Activated T-cell treated with anti-CD3 and anti-CD28 coated beads for 48 hours (primary cell): ENCODE measurements around the gene CTNNA3.

ENCODE experiments used
- DNase-seq: peaks from one replicate; pipeline ENCODE4 v3.0.0-alpha.2; 2020; ENCODE audit warnings: low read depth

CTNNA3 gene

DNA sequence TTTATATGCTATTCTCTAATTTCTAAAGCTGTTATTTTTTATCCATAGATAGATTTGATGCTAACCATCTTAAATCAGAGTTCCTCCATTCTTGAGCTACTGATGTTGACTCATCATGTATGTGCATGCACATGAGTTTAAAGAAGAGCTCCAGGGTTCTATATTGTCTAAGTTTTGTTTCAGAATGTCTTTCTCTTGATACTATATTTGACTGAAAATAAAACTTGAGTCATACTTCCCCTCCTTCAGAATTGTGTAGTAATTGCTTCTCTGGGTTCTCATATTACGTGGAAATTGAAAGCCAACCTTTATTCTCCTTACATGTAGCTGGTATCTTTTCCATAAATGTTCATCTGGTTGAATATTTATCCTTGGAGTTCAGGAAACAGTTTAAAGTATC, 680.8 kb downstream of the CTNNA3 start:
- no peak for DNase-seq

DNA sequence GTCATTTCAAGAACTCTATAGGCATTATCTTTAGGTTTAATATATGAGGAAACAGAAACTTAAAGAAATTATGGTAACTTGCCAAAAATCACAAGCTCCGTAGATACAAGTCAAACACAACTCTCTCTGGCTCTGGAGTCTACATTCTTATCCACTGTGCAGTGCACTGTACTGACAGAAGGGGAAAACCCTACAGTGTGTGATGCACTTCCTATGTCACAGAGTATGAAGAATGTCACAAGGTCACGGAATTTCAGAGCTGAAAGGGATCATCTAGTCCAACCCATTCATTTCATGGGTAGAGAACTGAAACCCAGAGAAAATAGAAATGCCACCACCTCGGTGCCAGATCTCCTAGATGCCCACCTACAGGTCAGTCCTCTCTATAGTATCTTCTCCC, 684.0 kb downstream of the CTNNA3 start:
- DNase-seq, result no peak

DNA sequence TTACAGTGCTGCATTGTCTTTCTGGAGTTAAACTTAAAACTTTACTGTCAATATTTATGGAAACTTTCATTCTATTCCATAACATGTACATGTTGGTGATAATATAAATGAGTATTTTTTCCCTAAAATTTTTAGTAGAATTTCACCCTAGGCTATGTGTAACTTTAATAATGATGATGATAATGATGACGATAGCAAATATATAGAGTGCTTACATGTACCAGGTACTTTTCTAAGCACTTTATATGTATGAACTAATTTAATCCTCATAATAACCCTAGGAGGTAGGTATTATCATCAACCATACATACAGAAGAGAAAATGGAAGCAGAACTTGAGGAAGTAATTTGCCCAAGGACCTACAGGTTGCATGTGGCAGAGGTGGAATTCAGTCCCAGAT, 684.5 kb downstream of the CTNNA3 start:
- DNase-seq, result no peak

DNA sequence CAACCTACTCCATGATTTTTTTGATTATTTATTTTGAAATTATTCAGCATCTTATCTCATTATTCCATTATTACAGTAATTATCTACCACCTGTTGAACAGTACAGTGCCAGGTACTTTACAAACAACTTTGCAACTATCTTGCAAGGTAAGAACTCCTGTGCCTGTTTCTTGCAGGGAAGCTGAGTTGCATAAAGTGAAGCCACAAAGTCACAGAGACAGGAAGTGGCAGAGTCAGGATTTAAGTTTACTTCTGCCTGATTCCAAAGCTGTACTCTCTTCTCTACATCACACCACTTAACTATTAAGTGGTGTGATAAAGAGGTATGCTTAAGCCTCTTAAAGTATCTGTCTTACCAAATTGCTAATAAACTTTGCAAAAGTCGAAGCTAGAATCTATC, 690.0 kb downstream of the CTNNA3 start:
- no peak for DNase-seq

DNA sequence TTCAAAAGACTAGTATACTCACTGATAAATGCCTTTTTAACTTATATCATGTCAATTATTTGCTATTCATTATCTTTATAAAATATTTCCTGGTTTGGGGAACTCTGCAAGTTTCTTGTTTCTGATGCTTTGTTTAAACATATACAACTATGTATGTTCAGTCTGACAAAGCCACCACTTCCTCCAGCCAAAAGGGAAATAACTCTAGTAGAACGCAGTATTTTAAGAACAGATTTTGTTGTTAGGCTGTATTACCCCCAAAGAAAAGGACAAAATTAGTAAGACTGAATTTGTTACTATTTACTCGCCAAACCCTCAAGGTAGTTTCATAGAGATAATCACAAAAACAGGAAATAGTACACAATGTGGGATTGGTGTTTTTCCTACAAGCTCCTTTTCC, 691.3 kb downstream of the CTNNA3 start:
- DNase-seq, result no peak

- no peak for DNase-seq
These were observed 696.0 kb downstream of the CTNNA3 start for GRCh38 chr10:66999762-67000545.

DNA sequence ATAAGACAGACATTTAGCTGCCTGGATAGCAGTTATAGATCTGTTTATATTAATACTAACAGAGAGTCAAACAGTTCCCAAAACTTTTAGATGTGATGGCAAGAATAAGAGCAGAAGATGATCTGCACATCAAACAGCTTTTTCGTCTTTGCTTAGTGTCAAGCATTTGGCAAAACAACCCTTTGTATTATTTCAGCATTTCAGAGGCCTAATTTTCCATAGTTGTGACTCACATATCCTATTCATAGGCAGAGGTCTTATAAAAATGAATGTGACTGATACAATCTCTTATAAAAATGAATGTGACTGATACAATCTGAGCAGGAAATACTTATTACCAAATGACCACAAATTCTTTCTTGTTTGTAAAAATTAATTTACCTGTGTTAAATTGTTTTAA, 699.0 kb downstream of the CTNNA3 start:
- DNase-seq, result no peak

DNA sequence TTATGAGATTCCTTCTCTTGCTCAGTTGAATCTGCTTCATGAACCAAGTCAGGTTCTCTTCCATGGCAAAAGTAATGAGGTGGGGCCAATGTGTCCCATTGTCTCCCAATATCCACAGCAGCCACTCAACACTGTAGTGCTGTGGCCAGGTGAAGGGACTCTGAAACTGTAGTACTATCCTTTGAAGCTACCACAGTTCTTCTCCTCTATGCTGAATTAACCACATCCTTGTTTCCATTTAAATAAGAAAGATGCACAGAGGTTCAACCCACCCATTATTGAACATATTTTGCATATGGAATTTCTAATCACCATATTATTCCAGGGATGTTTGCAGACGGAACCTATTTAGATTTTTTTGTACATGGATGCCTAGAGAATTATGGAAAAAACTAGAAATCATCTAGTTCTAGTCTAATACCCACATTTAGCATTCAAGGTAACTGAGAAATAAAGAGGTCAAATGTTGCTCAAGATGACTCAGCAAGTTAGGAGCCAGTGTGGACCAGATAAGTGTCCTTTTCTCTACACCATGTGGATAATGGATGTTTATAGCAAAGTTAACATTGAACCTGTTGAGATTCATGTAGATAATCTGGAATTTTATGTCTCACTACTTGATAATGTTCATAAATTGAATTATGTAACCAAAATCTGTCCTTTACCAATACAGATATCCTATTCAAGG, 705.7 kb downstream of the CTNNA3 start:
- DNase-seq, result no peak

GRCh38 chr10:66983475-66983818, 712.5 kb downstream of the CTNNA3 start:
- DNase-seq, result no peak

DNA sequence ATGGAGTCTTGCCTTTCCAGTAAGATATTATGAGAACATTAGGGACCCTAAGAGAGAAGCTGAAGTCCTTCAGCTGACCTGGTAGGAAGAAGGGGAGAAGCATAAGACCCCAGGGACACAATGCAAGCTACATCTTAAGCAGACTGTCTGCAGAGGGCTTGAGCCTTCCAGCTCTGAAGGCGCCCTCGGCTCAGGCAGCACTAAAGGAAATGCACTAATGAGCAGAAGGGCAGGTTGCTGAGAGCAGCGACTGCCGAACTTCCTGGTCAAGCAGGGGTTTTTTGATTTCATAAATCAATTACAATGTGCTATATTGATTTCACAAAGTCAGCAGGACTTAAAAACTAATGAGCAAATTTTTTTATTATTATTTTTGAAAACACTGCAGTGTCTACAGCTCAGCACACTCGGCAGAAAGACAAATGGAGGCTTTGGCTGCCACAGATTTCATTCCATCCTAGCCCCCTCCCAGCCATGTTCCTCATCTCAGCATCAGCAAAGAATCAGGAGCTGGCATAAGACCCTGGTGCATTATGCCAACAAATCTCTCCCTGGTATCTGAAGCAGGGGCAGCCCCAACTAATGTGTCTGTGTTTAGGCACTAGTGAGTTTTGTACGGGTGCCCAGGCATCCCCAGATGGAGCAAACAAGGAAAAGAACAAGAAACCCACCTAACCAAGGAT, 713.1 kb downstream of the CTNNA3 start:
- DNase-seq, result no peak

- DNase-seq, result no peak
These were observed 714.0 kb downstream of the CTNNA3 start for GRCh38 chr10:66982053-66982420.

GRCh38 chr10:66981361-66982052, 714.5 kb downstream of the CTNNA3 start:
- no peak for DNase-seq

DNA sequence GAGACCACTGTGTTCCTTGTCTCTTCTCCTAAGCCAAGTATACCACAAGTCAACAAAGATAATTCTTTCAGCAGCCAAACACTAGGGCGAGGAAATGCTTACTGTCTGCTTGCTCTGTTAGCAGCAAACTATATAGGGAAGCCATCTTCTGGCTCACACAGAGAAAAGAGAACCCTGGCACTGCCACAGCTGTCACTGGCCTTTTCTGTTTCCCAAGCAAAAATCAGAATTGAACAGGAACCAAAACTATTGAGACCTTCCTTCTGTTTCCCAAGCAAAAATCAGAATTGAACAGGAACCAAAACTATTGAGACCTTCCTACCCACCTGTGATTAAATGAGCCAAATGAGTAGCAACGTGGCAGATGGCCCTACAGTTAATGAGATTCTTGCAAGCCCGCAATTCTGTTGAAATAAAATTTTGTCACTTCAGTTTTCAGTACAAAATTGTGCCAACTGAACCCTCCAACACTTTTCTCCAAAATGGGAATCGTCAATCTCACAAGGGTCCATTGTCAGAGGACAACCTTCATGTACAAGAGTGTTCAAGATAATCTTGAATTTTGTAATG, 715.7 kb downstream of the CTNNA3 start:
- no peak for DNase-seq

- no peak for DNase-seq
These were observed 731.0 kb downstream of the CTNNA3 start for GRCh38 chr10:66964946-66965345.

DNA sequence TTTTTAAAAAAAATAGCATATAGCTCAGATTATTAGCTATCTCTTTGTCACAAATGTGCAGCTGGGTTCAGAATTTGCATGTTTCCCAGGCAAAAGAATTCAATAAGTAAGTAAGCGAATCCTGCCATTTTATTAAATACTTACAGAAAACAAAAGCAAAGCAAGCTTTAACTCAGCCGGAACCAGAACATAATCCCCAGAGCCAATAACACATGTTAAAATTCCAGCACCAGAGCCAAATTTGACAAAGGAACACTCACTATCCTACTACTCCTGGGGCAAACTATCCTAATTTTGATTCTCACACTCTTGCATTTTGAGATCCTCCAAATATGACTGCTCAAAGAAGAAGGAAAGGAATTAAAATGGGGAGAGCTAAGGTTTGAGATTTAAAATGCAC, 737.5 kb downstream of the CTNNA3 start:
- no peak for DNase-seq

DNA sequence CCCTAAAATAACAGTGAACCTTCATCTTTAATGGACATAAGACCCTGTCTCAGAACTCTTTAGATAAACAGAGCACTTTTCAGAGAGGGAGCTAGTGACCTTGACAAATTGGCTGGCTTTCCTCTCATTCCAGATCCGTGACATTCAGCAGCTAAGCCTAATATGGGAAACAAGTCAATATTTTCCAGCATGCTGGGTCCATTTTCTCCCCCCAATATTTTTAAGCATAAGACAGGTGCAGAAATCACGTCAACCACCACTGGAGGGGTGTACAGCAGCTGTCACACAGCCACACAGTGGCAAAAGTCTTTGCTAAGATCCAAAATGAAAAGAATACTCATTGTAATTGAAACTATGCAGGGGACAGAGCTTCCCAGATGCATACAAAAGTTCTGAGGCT, 744.1 kb downstream of the CTNNA3 start:
- DNase-seq, result no peak

GRCh38 chr10:66943590-66943989, 752.4 kb downstream of the CTNNA3 start:
- no peak for DNase-seq

DNA sequence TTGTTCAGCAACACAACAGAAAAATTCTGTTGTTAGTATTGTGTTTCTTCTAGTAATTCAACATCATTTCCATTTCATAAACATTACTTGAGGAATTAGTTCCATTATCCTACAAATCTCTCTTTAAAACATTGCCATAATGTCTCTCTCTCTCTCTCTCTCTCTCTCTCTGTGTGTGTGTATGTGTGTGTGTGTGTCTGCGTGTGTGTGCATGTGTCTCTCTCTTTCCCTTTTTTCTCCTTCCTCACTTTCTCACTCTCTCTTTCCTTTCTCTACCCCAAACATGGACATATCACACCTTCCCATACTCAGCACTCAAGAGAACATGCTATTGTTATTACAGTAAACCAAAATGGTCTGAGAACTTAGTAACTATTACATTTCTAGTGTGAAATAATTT, 753.6 kb downstream of the CTNNA3 start:
- no peak for DNase-seq

DNA sequence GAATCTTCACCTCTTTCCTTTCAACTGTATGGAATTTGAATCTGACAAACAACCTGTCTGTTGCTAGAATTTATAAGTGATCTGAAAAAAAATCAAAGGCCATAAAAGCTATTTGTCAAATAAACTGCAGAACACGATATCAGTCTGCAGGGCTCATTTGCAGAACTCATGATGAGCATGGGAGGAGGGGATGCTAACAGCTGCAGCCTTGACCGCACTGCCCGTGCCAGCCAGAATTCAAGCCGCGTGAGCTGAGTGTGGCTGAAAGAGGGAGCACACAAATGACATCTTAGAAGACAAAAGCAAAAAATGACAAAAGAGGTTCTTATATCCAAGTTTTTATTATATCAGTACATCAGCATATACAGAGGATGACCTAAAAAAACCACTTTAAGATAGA, 754.5 kb downstream of the CTNNA3 start:
- DNase-seq, result no peak

- DNase-seq, result no peak
These were observed 755.0 kb downstream of the CTNNA3 start for GRCh38 chr10:66940965-66941364.

- DNase-seq, result no peak
These were observed 761.3 kb downstream of the CTNNA3 start for GRCh38 chr10:66934711-66935110.

GRCh38 chr10:66931949-66932343, 764.0 kb downstream of the CTNNA3 start:
- DNase-seq, result no peak
